T-helper 9 cell (primary cell): ENCODE measurements around the gene TBC1D16.
"Not testable (repeated sequence)": the region's sequence is repeated elsewhere in the genome, so short reads cannot be mapped to it uniquely, and the experiment has no call there.

Source experiments
- DNase-seq: peaks from one replicate; pipeline ENCODE4 v3.0.0-alpha.2; 2020

Gene TBC1D16

DNA sequence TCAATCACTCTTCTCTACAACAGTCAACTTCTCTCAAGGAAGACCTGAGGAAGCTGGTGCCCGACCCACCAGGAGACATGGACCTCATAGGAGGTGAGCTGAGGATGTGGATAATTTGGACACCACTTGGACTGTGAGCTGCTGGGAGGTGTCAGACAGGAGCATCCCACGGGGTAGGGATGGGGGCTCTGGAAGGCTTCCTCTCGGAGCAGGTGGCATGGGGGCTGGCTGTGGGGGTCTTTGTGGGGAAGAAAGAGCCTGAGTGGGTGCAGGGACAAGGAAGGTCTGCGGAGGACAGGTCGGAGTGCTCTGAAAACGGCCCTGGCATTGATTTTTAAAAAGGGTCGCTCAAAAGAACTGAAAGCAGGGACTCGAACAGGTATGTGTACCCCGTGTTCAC, 64.0 kb downstream of the TBC1D16 start:
- no peak for DNase-seq

DNA sequence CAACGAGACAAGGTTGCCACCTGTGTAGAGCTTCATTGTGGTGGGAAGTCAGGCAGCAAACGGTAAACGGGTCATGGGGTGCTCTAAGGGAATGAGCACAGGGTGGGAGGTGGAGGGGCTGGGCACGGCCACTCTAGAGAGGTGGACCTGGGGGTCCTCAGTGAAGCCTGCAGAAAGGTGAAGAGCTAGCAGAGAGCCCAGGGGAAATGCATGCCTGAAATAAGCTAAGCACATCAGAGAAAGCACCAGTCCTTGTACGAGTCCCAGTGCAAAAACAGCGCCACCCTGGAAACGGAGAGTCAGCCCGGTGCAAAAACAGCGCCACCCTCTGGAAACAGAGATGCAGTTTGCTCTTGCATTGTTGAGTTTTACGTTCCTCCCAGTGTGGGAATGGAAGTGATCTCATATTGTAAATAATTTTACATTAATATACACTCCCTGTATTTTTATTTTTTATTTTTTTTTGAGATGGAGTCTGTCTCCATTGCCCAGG, 65.0 kb downstream of the TBC1D16 start:
- peak; percentile 13 for DNase-seq

DNA sequence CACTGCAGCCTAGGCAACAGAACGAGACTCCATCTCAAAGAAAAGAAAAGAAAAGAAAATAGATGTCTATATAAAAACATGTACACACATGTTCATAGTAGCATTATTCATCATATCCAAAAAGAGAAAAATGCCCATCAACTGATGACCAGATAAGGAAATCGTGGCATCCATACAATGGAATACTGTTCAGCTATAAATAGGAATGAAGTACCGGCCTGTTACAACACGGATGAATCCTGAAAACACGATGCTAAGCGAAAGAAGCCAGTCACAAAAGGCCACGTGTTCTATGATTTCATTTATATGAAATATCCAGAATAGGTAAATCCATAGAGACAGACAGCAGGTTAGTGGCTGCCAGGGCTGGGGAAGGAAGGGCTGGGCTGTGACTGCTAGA, 65.8 kb downstream of the TBC1D16 start:
- no peak for DNase-seq

DNA sequence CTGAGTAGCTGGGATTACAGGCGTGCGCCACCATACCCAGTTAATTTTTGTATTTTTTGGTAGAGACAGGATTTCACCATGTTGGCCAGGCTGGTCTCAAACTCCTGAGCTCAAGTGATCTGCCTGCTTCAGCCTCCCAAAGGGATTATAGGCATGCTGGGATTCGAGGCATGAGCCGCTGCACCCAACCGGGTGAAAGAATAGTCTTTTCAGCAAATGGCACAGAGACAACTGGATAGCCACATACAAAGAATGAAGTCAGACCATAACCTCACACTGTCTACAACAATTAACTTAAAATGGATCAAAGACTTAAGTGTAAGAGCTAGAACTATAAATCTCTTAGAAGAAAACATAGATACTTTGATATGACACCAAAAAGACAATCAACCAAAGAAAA, 67.6 kb downstream of the TBC1D16 start:
- DNase-seq, result no peak

DNA sequence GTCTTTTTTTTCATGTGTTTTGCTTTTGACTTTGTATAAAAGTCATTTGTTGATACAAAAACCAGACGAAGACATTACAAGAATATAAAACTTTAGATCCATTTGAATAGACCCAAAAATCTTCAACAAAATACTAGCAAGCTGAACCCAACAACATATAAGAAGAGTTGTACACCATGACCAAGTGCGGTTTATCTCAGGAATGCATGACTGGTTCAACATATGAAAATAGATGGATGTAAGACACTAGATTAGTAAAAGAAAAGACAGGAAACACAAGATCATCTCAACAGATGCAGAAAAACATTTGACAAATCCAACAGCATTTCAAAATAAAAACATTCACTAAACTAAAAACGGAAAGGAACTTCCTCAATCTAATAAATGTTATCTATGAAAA, 69.0 kb downstream of the TBC1D16 start:
- no peak for DNase-seq

DNA sequence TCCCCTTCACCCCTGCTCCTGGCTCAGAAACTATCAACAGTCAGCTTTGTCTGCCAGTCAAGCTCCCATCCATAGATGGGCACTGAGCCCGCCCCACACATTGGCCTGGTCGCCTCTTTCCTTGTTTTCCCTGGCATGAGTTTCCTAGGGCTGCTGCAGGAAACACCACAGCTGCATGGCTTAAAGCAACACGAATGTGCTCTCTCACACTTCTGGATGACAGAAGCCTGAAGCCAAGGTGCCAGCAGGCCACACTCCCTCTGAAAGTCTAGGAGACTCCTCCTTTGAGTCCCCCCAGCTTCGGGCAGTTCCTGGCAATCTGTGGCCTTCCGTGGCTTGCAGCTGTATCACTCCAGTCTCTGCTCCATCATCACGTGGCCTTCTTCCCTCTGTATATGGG, 69.9 kb downstream of the TBC1D16 start:
- DNase-seq, result no peak

DNA sequence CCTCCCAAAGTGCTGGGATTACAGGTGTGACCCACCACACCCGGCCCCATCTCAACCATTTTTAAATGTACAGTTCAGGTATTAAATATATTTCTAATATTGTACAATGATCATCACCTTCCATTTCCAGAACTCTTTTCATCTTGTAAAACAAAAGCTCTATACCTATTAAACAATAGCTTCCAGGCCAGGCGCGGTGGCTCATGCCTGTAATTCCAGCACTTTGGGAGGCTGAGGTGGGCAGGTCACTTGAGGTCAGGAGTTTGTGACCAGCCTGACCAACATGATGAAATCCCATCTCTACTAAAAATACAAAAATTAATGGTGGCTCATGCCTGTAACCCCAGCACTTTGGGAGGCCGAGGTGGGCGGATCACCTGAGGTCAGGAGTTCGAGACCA, 73.2 kb downstream of the TBC1D16 start:
- not testable (repeated sequence) for DNase-seq

DNA sequence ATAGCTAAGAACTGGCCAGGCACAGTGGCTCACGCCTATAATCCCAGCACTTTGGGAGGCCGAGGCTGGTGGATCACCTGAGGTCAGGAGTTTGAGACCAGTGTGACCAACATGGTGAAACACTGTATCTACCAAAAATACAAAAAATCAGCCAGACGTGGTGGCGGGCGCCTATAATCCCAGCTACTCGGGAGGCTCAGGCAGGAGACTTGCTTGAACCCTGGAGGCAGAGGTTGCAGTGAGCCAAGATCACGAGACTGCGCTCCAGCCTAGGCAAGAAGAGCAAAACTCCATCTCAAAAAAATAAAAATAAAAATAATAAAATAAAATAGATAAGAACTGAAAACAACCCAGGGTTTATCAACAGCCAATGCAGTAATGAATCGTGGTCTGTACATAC, 74.1 kb downstream of the TBC1D16 start:
- DNase-seq, result not testable (repeated sequence)

DNA sequence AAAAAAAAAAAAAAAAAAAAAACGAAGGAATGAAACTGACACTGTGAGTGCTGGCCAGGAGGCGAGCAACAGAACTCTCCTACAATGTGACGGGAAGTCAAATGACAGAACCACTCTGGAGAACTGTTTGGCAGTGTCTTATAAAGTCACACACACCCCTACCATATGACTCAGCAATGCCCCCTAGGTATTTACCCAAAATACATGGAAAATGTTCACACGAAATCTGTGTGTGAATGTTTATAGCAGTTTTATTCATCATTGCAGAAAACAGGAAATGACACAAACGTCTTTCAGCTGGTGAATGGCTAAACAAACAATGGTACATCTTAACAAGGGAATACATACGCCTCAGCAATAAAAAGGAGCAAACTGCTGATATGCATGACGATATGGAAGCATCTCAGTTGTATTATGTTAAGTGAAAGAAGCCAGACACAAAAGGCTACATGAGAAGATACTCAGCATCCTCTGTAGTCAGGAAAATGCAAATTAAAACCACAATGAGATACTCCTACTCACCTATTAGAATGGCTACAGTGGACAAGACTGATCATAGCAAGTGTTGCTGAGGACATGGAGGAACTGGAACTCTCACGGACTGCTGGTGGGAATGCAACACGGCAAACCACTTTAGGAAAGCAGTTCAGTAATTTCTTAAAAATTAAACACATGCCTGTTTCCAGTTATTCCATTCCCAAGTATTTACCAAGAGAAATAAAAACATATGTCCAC, 74.7 kb downstream of the TBC1D16 start:
- DNase-seq, result no peak

DNA sequence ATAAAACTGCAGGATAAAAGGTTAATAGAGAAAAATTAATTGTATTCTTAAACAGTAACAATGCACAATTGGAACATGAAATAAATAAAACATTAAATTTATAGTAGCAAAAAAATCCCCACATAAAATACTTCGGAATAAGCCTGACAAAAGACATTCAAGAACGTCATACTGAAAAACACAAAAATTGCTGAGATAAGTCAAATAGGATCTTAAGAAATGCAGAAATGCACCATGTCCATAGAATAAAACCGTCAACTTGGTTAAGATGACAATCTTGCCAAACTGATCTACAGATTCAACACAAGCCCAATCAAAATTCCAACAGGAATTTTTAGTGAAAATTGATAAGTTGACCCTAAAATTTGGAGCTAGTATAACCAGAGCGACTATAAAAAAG, 76.6 kb downstream of the TBC1D16 start:
- no peak for DNase-seq

DNA sequence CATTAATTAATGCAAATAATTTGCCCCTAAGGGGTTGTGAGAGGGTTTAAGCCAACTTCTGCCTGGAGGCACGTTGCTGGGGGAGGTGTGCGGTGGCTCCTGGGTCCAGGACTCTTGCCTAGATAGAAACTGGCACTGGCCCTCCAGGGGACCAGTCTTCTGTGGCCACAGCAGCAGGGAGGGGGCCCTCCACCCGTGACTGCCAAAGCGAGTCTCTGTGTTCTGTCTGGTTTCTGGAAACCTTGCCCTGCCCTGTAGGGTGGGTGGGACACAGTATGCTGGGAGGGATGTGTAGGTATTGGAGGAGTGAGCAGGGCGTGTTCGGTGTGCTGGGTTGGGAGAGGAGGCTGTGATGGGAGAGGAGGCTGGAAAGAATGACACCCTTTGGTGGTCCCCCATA, 78.8 kb downstream of the TBC1D16 start:
- DNase-seq, result no peak

DNA sequence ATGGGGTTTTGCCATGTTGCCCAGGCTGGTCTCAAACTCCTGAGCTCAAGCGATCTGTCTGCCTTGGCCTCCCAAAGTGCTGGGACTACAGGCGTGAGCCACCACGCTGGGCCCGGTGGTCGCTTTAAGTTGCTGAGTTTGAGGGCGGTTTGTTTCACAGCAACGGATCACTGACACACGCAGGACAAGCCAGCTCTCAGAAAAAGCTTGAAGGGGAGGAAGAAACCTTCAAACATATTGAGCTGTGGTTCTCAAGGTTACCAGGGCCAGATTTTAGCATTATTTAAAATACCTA, 79.3 kb downstream of the TBC1D16 start:
- not testable (repeated sequence) for DNase-seq

DNA sequence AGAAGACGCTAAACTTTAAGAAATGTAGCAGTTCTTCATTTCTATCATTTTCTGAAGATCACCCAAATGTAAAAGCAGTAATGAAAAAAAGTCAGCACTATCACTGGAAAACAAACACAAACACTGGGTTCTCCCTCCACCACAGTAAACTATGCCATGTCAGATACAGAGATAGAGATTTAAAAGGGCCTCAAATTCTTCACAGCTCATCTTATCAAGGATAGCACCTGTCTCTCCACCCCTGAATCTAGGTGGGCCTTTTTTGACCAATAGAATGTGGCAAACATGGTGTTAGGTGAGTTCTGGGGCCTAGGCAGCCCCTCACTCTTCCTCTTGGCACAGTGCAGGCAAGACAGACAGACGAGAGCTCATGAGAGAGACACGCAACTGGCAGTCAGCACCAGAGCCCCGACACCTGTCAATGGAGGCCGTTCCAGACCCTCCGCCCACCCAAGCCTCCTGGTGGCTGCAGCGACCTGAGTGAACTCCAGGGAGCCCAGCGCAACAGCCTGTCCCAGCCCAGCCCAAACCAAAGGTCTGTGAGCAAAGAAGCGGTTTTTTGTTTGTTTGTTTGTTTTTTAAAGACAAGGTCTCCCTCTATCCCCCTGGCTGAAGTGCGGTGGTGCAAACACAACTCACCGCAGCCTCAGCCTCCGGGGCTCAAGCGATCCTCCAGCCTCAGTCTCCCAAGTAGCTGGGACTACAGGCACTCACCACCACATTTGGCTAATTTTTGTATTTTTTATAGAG, 79.8 kb downstream of the TBC1D16 start:
- DNase-seq, result no peak

DNA sequence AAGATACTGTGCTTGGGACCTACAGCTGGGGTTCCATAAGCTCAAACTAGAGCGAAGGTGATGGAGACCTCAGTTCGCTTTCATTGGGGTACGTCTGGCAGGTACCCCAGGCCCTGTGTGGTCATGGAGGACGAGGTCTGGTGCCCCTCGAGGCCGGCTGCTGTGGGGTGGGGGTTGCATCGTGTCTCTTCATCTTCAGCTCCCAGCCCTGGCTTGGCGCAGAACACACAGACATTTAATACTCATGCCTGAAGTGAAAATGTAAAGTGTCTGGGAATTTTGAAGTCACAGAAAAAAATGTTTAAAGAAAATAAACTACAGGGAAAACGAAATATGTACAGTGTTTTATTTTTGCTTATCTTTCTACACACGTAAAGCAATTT, 80.5 kb downstream of the TBC1D16 start:
- DNase-seq, result no peak

DNA sequence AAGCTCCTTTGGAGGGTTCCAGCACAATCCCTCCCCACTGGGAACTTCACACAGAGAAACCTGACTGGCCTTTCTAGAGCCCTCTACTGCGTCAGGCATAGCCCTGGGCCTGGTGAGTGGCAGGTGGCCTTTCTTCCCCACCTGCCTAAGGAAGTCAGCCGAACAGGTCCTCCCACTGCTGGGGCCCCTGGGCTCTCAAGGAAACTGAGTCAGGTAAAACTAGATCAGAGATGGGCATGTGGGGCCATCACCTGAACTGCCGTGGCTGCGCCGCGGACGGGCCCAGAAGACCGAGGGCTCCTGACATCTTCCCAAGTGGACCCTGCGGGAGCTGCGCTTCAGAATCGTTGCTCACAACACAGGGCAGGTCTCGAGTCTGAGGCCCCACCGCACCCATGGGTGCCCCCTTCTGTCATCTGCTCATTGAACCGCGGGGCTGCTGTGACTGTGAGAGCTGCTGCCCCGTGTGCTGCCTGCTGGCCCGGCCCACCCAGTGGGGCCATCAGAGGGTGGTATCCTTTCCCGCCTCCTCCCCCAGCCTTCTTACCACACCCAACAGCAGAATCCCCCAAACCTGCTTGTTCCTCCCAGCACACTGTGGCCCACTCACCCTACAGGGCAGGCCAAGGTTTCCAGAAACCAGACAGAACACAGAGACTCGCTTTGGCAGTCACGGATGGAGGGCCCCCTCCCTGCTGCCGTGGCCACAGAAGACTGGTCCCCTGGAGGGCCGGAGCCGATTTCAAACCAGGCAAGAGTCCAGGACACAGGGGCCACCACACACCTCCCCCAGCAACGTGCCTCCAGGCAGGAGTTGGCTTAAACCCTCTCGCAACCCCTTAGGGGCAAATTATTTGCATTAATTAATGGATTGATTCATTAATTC, 81.1 kb downstream of the TBC1D16 start:
- DNase-seq, result no peak

DNA sequence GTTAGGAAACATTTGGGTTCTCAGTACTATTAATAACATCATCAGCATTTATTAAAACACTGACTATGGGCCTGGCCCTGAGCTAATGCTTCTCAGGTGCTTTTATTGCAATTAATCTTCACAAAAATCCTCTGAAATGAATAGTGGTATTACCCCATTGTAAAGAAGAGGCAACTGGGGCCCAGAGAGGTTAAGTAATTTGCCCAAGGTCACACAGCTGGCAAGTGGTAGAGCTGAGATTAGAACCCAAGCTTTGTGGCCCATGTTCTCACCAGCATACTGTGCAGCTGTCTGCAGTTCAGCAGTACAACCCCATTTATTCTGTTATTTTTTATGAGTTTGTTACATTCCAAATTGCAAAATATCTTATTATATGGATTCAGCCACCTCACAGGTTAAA, 82.3 kb downstream of the TBC1D16 start:
- no peak for DNase-seq

DNA sequence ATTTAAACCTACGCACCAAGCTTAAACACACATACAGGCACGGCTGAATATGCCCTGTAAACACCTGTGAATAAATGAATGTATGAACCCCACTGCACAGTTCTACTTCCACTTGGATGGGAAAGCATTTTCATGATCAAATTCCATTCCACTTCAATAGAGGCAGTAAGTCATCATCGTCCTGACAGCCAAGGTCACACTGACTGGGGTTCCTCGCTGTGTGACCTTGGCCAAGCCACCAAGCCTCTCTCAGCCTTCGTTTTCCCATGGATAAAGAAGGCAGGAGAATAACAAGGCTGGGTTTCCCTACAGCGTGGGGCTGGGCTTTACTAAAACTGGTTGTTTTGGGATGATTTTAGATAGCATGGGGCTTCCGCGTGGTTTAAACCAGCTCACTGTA, 82.8 kb downstream of the TBC1D16 start:
- DNase-seq, result no peak

DNA sequence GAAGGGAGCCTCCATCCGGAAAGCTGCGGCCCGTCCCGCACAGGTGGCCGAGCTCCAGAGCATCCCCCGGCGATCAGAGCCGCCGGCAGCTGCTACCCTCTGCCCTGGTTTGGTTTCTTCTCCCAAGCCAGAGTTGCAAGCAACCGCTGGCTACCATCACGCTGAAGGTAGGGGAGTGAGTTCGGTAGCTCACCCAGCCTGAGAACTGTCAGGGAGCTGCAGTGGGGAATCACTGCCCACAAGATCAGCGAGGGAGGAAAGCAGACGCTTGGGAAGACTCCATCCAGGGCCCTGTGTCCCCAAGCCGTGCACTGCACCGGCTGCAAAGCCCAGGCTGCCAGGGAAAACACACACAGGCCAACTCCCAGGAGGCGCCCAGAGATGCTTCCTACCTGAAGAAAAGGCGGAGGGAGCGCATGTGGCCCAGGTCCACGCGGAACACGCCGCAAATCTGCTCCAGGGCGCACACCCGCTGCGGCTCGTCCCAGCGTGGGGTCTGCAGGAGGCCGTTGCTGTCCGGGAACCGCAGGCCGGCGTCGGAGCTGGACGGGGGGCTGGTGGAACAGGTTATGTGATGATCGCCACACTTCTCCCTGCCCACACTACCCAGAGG, 83.3 kb downstream of the TBC1D16 start:
- no peak for DNase-seq

DNA sequence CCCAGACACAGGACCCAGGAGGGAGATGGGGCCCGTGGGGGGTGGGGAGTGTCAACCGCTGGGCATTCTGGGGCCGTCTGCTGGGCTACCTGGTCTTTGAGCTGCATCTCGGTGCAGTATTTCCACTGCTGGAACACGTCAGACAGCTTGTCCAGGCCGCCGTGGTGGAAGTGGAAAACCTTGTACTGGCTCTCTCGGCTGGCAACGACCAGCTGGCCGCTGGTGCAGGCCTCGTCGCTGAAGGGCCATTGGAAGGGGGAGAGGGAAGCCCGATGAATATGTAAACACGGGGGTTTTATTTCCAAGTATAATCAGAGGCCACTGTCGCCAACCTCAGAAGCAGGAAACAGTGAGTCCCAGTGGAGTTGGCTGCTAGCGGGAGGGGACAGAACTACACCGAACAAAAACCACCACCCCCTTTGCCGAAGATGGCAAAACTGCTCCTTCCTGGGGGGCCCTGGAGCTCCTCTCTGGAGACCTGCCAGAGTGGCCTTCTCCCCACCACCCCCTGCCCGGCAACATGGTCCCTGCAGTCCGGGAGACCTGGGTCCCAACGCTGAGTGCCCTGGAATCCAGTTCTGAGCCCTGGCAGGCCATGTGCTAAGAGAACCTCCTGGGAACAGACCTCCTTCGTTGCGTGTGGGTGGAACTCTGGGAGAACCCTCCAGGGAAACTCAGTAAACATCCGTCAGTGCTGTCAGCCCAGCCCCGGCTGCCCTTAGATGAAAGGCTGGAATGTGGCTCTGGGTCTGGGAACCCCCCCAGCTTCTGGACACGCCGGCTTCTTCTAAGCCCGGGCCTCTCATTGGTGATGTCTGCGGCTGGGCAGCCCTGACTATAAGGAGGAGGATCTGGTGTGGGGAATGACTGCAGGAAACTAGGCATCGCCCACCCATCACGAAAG, 84.1 kb downstream of the TBC1D16 start:
- no peak for DNase-seq

DNA sequence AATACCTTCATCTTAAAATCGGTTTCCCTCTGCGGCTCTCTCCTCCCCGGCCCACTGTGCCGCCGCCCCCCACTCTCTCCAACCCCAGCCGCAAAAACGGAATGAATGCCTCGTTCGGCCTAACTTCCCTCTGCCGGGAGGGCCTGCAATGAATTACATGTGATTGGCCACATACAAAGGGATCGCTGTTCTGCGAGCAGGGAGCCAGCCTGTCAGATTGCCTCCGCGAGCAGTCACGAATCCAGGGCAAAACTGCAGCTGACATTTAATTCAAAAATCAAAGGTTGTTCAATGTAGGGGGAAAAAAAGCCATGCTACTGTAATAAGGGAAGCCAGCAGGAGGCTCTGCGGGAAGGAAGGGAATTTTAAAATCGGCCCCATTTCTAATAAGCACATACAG, 84.9 kb downstream of the TBC1D16 start:
- DNase-seq, result no peak

DNA sequence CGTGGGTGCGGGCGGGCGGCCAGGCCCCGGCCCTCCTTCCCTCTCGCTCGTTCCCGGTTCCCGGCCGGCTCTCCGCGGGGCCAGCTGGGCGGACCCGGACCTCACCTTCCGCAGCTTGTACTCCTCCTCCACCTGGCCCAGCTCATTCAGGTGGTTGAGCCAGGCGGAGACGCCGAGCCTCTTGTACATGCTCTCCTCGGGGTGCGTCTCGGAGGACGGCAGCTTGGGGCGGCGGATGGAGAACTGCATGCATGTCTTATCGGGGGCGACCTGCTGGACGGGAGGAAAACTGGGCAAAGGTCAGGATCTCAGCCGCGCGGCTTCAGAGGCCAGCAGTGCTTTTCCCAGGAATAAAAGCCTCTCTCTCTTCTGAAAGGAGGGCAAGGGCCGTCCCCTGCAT, 85.4 kb downstream of the TBC1D16 start:
- DNase-seq, result no peak

DNA sequence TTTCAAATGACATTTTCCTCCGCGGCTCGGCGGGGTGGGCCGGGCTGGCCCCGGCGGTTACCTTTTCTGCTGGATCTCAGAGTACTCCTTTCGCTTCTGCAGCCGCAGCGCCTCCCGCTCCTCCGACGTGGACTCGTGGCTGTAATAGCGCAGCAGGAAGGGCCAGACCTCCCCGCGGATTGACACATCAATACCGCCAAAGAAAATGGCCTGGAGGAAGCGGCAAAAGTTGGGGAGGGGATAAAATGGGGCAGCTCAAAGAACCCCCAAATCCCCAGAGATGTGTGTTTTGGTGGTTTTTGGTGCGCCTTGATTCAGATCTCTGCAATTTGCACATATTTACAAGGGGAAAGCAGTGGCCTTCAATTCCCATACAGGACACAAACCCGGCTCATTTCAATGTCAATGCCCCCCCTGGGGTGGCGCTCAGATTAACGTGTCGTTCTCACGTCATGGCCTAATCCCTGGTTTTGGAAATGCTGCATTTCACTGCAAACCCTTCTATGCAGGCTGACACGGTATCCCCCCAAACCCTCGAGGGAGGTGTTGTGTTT, 85.9 kb downstream of the TBC1D16 start:
- DNase-seq, result no peak
